Stimulated activated CD4-positive, alpha-beta T cell treated with anti-CD3 and anti-CD28 coated beads, Interleukin-15, amount 100 ng/mL, for 1 hour (primary cell): Measurements from ENCODE around the gene SCUBE1.

ENCODE experiments used
- DNase-seq, 2 donors: peaks; one replicate each; pipeline ENCODE4 v3.0.0-alpha.2; 2020; ENCODE audit warnings: low read depth in 1 of 2, low spot score in 1 of 2

Gene SCUBE1

GRCh38 chr22:43180670-43181069 lies 162.5 kb downstream of the SCUBE1 start:
- DNase-seq: no peak

- no peak for DNase-seq
Measured at GRCh38 chr22:43179911-43180195, 163.3 kb downstream of the SCUBE1 start.

- no peak for DNase-seq
Measured at GRCh38 chr22:43179146-43179910, 163.8 kb downstream of the SCUBE1 start.

- DNase-seq: no peak
Measured at GRCh38 chr22:43177479-43177878, 165.7 kb downstream of the SCUBE1 start.

GRCh38 chr22:43176090-43176489 lies 167.1 kb downstream of the SCUBE1 start:
- DNase-seq: no peak

GRCh38 chr22:43174941-43175531 lies 168.1 kb downstream of the SCUBE1 start:
- no peak for DNase-seq

GRCh38 chr22:43173976-43174720 lies 169.0 kb downstream of the SCUBE1 start:
- DNase-seq: no peak

- no peak for DNase-seq
Measured at GRCh38 chr22:43173566-43173965, 169.6 kb downstream of the SCUBE1 start.

- no peak for DNase-seq
Measured at GRCh38 chr22:43172191-43172590, 171.0 kb downstream of the SCUBE1 start.

GRCh38 chr22:43171607-43172006 lies 171.6 kb downstream of the SCUBE1 start:
- no peak for DNase-seq

- DNase-seq: no peak
Measured at GRCh38 chr22:43171019-43171491, 172.1 kb downstream of the SCUBE1 start.

GRCh38 chr22:43170131-43170480 lies 173.1 kb downstream of the SCUBE1 start:
- DNase-seq: no peak

- no peak for DNase-seq
Measured at GRCh38 chr22:43169310-43170130, 173.7 kb downstream of the SCUBE1 start.

GRCh38 chr22:43168471-43169309 lies 174.5 kb downstream of the SCUBE1 start:
- no peak for DNase-seq

- DNase-seq: no peak
Measured at GRCh38 chr22:43167001-43167589, 176.1 kb downstream of the SCUBE1 start.

- DNase-seq: no peak
Measured at GRCh38 chr22:43166132-43166930, 176.8 kb downstream of the SCUBE1 start.

GRCh38 chr22:43164636-43165035 lies 178.5 kb downstream of the SCUBE1 start:
- DNase-seq: no peak

GRCh38 chr22:43163241-43163795 lies 179.9 kb downstream of the SCUBE1 start:
- DNase-seq: no peak
